DMS79 (cell line): ENCODE results near the gene GULP1.

Experiments
- DNase-seq: peaks from one replicate; lab custom pipeline; 2025; lab: John Stamatoyannopoulos, UW

Gene GULP1

GRCh38 chr2:188367164-188367563 is 75.5 kb downstream of the GULP1 start:
- no peak for DNase-seq

DNA sequence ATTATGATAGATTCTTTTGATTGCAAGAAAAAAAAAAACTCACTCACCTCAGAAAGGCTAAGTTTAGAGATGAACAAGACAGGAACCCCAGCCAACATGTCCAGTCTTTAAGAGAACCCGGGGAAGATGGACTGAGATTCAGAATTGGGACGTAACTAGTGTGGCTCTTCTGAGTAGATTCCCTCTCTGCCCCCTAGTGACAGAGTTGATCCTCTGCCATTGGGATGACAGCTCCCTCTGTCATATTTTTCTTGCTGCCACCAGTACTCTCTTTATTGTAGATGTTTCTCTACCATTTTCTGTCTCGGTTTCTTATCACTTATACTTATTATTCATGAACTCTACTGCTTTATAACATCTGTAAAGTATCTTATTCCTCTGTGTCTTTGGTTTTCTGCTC is 77.7 kb downstream of the GULP1 start:
- no peak for DNase-seq

DNA sequence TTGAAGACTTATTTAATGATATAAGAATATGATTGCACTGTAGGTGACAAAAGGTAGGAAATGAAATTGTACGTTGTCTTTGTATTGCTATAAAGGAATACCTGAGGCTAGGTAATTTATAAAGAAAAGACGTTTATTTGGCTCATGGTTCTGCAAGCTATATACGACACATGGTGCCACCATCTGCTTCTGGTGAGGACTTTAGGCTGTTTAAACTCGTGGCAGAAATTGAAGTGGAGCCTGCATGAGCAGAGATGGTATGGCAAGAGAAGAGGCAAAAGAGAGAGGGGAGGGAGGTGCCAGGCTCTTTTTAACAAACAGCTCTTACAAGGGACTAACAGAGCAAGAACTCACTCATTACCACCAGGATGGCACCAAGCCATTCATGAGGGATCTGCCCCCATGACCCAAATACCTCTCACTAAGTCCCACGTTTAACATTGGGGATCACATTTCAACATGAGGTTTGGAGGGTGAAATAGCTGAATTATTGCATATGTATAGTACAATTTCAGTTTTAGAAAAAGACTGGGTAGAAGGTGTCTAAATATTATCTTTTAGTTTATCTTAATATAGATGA is 86.8 kb downstream of the GULP1 start:
- no peak for DNase-seq

- no peak for DNase-seq
Measured at GRCh38 chr2:188379748-188380147, 88.1 kb downstream of the GULP1 start.

GRCh38 chr2:188380280-188380679 is 88.6 kb downstream of the GULP1 start:
- DNase-seq: no peak

DNA sequence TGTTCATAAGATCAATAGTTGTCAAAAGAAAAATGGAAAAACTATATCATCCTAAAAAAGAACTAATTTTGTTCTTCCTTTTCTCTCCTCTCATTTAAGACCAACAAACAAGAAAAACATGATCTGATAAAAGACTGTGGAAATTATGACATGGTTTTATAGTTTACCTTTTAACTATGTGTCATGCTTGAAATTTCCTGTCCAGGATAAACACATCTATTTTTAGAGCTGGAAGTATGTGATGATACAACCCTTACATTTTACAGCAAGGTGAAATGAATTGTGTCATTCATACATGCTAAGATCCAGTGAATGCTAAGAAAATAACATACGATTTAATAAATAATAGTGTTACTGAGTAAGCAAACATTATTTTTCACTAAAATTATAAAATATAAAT is 89.9 kb downstream of the GULP1 start:
- no peak for DNase-seq

- DNase-seq: no peak
Measured at GRCh38 chr2:188382107-188382506, 90.4 kb downstream of the GULP1 start.

GRCh38 chr2:188383158-188383557 is 91.5 kb downstream of the GULP1 start:
- DNase-seq: no peak

DNA sequence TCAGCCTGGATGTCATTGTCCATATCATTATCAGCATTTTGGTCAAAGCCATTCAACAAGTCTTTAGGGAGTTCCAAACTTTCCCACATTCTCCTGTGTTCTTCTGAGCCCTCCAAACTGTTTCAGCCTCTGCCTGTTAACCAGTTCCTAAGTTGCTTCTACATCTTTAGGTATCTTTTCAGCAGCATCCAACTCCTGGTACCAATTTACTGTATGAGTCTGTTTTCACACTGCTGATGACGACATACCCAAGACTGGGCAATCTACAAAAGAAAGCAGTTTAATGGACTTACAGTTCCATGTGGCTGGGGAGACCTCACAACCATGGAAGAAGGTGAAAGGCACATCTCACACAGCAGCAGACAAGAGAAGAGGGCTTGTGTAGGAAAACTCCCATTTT is 94.2 kb downstream of the GULP1 start:
- DNase-seq: no peak

DNA sequence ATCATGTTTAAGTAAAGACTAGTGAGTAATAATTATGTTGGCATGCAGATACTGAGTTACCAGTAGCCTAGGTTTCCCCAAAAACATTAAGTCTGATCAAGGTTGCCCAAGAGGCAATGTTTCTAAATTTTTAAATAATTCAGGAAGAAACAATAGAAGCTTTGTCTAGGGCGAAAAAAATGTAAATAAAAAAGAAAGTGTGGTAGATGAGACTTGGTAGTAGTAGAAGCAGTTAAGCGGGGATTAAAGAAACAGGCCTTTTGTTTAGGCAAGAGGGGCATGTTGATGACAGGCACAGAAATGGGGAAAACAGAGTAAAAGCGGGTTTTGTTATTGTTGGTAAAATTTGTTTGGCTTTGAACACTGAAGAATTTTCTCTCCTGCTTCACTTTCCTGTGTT is 97.2 kb downstream of the GULP1 start:
- no peak for DNase-seq

- DNase-seq: no peak
Measured at GRCh38 chr2:188391354-188391753, 99.7 kb downstream of the GULP1 start.

DNA sequence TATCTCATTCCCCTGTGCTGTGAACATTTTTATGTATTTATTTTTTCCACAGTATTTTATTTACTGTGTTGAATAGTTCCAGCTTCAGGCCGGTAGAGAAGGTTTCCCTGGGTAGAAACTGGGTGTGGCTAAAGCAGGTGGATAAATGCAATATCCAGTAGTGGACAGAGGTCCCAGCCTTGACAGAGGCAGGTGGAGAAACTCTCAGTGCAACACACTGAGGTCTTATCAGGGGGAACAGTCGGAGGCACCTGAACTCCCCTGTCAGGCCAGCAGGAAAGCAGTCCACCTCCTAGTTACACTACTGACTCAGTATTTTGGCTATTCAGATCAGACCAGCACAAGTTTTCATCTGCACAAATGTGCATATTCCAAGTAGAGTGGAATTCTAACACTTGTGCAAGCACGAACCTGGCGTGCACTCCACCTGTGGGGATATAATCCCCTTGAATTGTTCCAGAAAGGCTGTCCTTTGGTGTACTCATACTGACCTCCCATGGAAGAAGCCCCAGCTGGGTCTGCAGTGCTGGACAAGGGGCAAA is 103.3 kb downstream of the GULP1 start:
- no peak for DNase-seq

- DNase-seq: no peak
Measured at GRCh38 chr2:188395903-188396689, 104.4 kb downstream of the GULP1 start.

DNA sequence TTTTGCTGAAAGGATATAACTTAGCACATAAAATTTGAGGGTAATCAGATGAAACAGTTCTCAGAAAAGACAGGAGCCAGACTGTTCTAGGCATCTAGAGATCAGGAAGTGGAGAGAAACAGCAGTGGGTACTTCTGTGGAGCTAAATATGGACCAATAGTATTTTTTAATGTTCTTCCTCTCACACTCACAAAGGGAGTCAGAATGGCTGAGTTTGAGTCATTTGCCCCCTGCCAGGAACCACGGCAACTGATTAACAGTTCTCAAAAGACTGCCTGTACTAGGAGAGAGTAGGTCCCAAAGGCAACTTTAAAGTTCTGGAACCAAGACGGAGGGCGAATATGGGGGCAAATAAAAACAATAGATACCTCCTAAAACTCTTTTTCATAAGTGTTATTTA is 107.5 kb downstream of the GULP1 start:
- DNase-seq: no peak

DNA sequence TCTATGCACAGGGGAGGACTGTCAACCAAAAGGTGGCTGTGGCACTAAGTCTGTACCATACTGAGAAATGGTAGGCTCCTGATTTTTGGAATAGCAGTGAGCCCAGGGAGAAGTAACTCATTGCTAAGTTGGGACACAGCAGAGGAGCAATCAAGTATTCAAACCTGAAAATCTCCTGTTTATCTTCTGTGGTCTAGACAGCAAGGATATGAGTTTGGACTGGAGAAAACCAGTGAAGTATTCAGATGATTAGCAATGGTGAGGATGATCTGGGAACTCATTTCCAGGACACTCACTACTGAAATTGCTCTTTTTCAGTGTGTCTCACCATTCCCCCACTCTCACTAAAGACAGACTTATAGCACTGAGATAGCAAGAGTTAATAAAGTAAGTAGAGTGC is 112.0 kb downstream of the GULP1 start:
- DNase-seq: no peak

- no peak for DNase-seq
Measured at GRCh38 chr2:188404341-188405004, 112.8 kb downstream of the GULP1 start.

DNA sequence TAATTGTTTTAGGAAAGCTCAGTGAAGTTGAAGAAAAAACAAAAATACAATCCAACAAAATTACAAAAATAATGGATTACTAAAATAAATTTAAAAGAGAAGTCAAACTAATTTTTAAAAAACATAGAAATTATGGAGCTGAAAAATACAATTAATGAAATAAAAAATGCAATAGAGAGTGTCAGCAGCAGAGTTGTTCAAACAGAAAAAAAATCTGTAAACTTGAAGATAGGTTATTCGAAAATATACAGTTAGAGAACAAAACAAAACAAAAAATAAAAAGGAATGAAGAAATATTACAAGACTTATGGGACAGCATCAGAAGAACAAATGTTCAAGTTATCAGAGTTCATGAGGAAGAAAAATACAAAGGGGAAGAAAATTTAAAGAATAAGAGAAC is 114.7 kb downstream of the GULP1 start:
- DNase-seq: no peak

DNA sequence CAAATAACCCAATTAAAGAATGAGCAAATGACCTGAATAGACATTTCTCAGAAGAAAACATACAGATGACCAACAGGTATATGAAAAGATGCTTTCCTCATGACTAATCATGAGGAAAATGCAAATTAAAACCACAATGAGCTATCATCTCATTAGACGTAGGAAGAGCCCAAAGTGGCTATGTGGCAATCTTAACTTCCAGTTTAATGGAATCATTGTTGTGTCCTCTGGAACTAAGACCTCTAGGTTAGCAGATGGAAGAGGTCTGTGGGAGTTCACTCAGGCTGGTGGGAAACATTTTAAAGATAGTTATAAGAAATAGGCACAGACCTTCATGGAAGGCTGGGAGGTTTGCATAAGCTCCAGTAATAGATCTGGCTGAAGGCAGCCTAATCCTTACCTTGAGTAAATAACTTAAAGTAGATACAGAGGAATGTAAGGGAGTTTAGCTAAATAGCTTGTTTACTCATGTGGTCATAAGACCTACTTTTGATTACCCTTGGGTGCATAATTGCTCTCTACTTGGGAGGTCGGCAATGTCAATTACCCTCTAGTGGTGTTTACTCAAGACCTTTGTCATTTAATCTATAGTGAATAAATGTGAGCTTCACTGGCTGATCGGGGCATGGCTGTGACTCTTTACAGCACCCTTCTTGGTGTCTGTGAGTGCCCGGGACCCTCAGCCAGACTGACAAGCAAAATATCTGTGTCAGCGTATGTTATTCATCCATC is 119.0 kb downstream of the GULP1 start:
- no peak for DNase-seq

GRCh38 chr2:188412190-188412589 is 120.5 kb downstream of the GULP1 start:
- no peak for DNase-seq

DNA sequence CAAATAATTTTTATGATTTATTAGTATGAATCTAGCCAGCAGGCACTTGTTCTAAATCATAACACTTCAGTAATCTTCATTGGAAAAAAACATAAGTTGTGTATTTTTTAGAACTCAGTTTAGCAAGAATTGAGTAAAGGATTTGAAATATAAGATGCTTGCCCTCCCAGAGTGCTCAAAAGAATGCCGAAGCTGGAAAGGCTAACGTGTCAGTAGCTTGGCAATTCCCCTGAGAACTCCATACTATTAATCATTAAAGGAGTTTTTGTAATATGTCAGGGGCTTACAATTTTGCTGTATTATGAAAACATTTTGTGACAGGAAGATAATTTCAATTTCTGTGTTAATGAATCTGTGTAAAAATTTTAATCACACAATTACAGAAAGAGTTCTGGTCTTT is 122.7 kb downstream of the GULP1 start:
- DNase-seq: no peak

GRCh38 chr2:188414869-188415753 is 123.4 kb downstream of the GULP1 start:
- no peak for DNase-seq

DNA sequence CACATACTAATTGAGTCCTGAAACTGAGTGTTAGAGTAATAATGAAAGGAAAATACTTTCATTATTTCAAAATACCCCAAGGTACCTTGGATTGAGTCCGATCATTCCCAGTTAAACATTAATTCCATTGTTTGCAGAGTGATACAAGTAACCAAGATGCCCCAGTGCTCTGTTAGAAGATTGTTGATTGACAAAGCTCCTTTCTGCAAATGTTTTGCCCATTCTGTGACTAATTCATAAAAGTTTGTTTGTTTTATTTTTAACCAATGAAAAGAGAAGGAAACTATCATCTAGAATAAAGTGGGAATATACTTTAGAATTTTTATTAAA is 124.0 kb downstream of the GULP1 start:
- no peak for DNase-seq
